DMS53 (cell line): ENCODE results near the gene S1PR2.
"Not testable (repeated sequence)": the region's sequence is repeated elsewhere in the genome, so short reads cannot be mapped to it uniquely, and the experiment has no call there.

Experiments used
- DNase-seq: peaks from one replicate; lab custom pipeline; 2025; lab: John Stamatoyannopoulos, UW

The S1PR2 gene

GRCh38 chr19:10252707-10253106, 21.6 kb upstream of the S1PR2 start:
- DNase-seq = no peak

- peak; percentile 98 for DNase-seq
These were observed 20.9 kb upstream of the S1PR2 start, which contains the start of gene MRPL4 for GRCh38 chr19:10251792-10252694. TSS of gene MRPL4 (plus strand) at chr19:10252214. CDS start at chr19:10252254, 40 bp downstream.

GRCh38 chr19:10246511-10246910, 15.4 kb upstream of the S1PR2 start:
- DNase-seq = no peak

GRCh38 chr19:10245189-10245939, 14.2 kb upstream of the S1PR2 start:
- DNase-seq = no peak

- DNase-seq = no peak
These were observed 12.5 kb upstream of the S1PR2 start for GRCh38 chr19:10243606-10244005.

GRCh38 chr19:10241826-10242449, 10.8 kb upstream of the S1PR2 start:
- not testable (repeated sequence) for DNase-seq

GRCh38 chr19:10238172-10238783, 7.1 kb upstream of the S1PR2 start:
- peak; percentile 96 for DNase-seq

GRCh38 chr19:10237702-10238101, 6.6 kb upstream of the S1PR2 start:
- peak; percentile 71 for DNase-seq

- DNase-seq = not testable (repeated sequence)
These were observed 4.3 kb upstream of the S1PR2 start for GRCh38 chr19:10235409-10235808.

- DNase-seq = peak; percentile 29
These were observed 3.9 kb upstream of the S1PR2 start for GRCh38 chr19:10235003-10235402.

- no peak for DNase-seq
These were observed 2.8 kb upstream of the S1PR2 start for GRCh38 chr19:10233946-10234345.

GRCh38 chr19:10231612-10232228, 589 bp upstream of the S1PR2 start:
- DNase-seq = no peak

GRCh38 chr19:10230173-10230860, 814 bp downstream of the S1PR2 start:
- peak; percentile 51 for DNase-seq

- DNase-seq = peak; percentile 64
These were observed 2.2 kb downstream of the S1PR2 start for GRCh38 chr19:10228920-10229319.

- DNase-seq = no peak
These were observed 2.7 kb downstream of the S1PR2 start for GRCh38 chr19:10228393-10228792.

GRCh38 chr19:10227026-10227971, 3.8 kb downstream of the S1PR2 start:
- no peak for DNase-seq

GRCh38 chr19:10226376-10227025, 4.6 kb downstream of the S1PR2 start:
- no peak for DNase-seq

GRCh38 chr19:10226021-10226375, 5.1 kb downstream of the S1PR2 start:
- DNase-seq = no peak

GRCh38 chr19:10224337-10224736, 6.8 kb downstream of the S1PR2 start:
- DNase-seq = no peak
